HG03520 (cell line): Measurements from ENCODE around the gene SLC4A1AP.

Experiments
- ATAC-seq: cut with Tn5 transposase; IDR thresholded peaks from one replicate; pipeline ENCODE4 v1.9.1; 2021; ENCODE audit warnings: mild to moderate bottlenecking, moderate library complexity; ENCODE audit not compliant: unreplicated experiment

Gene SLC4A1AP

DNA sequence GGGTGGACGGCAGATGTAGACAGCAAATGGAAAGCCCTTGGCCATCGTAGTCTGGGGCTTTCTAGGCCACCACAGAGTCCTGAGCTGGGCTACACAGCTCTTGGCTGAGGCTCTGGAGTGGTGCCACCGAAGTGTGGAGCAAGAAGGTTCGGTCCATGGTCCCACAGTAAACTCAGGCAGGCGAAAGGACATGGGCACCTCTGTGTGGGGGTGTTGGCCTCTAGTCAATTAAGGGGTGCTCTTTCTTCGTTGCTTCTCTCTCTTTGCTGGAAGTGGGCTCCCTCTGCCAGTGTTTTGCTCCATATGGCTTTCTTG is 73.2 kb downstream of the SLC4A1AP start:
- ATAC-seq, result no peak

GRCh38 chr2:27737676-27738348 is 74.1 kb downstream of the SLC4A1AP start:
- ATAC-seq, result no peak

DNA sequence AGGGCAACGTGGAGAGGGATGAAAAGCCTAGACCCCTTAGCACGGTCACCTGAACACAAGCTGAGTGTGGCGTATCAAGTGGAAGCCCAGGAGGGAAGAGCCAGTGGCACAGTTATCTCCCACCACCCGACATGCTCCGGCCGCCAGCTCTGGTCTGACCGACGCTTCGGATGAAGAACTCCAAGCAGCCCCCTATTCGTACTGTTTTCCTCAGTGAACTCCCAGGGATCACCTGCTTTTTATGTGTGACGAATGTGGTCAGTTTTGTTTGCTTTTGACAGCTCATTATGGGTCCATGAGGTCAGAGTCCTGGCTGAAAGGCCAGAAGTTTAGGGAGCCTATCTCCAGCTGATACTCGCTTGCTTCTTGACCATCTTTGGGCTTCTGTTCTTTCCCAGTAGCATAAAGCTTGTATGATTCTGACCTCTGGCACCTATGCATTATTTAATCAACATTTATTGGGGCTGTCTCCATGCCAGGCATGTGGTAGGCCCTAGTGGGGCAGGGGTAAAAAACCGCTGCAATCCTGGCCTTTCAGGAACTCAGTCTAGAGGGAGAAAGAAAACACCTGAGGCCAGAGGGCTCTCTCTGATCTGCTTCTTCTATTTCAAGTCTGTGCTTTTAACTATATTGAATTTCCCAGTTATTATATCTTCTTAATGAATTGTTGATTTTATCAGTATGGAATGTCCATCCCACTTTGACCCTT is 74.8 kb downstream of the SLC4A1AP start:
- no peak for ATAC-seq

DNA sequence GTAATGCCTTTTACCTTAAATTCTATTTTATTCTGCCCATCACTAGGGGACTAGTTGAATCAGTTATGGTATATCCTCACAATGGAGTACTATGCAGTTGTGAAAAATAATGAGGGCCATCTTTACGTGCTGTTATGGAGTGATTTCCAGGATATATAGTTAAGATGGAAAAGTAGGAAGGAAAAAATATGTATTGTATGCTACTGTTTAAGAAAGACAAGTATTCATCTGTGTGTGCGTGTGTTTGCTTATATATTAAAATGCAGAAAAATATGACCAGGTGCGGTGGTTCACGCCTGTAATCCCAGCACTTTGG is 75.3 kb downstream of the SLC4A1AP start:
- no peak for ATAC-seq

DNA sequence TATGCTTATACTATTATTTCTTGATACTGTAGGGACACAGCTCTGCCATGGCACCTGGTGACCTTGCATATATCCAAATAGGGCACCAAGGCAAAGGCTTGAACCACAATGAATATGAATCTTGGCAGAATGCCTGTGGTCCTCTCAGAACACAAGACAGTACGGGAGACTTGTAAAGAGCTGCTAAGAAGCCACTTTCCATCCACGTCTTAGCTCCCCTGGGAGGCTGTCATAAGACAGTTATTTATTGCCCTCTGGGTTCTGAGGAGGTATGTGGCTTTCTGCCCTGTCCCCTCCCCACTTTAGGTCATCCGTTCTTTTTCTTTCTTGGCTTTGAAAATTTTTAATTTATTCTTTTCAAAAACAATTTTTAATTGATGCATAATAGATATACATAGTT is 78.0 kb downstream of the SLC4A1AP start:
- ATAC-seq, result no peak

DNA sequence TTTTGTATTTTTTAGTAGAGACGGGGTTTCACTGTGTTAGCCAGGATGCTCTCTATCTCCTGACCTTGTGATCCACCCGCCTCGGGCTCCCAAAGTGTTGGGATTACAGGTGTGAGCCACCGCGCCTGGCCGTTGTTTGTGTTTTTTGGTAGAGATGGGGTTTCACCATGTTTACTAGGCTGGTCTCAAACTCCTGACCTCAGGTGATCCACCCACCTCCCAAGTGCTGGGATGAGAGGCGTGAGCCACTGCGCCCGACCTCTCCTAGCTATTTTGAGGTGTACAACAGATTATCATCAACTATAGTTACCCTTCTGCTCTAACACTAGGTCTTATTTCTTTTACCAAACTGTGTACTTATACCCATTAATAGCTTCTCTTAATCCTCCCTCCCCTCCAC is 78.9 kb downstream of the SLC4A1AP start:
- ATAC-seq, result no peak
